KMS-11 (cell line): Measurements from ENCODE around the gene XRCC2.

Experiments
- H2AFZ ChIP-seq: fragments of 200-600 bp; sonication (generic); 2 replicates; pipeline ENCODE4 v1.6.1; 2016; ENCODE audit warnings: antibody characterized with exemption, mixed run types, low read depth
- H3K27ac ChIP-seq: fragments of 200-600 bp; sonication (generic); 2 replicates; pipeline ENCODE4 v1.6.1; 2016; ENCODE audit warnings: mild to moderate bottlenecking, mixed run types
- H3K27me3 ChIP-seq: fragments of 200-600 bp; sonication (generic); 2 replicates; pipeline ENCODE4 v1.6.1; 2017; ENCODE audit warnings: mild to moderate bottlenecking, low read depth, mixed run types, moderate library complexity; ENCODE audit not compliant: insufficient read depth
- H3K36me3 ChIP-seq: fragments of 200-600 bp; sonication (generic); 2 replicates; pipeline ENCODE4 v1.6.1; 2017; ENCODE audit warnings: mild to moderate bottlenecking, mixed run types; ENCODE audit not compliant: insufficient read depth
- H3K4me1 ChIP-seq: fragments of 200-600 bp; sonication (generic); 2 replicates; pipeline ENCODE4 v1.6.1; 2016; ENCODE audit warnings: mild to moderate bottlenecking, low read depth, mixed run types; ENCODE audit not compliant: poor library complexity, severe bottlenecking
- H3K4me2 ChIP-seq: fragments of 200-600 bp; sonication (generic); 2 replicates; pipeline ENCODE4 v1.7.0; 2016; ENCODE audit warnings: mild to moderate bottlenecking, mixed run types
- H3K4me3 ChIP-seq: fragments of 200-600 bp; sonication (generic); IDR thresholded peaks from 2 replicates; pipeline ENCODE4 v1.6.1; 2017; ENCODE audit warnings: low read depth, low read length, mixed read lengths; ENCODE audit not compliant: insufficient read depth
- H3K79me2 ChIP-seq: fragments of 200-600 bp; sonication (generic); 2 replicates; pipeline ENCODE4 v1.6.1; 2016; ENCODE audit warnings: low read depth, mixed run types; ENCODE audit not compliant: insufficient read depth
- H3K9ac ChIP-seq: fragments of 200-600 bp; sonication (generic); 2 replicates; pipeline ENCODE4 v1.6.1; 2016; ENCODE audit warnings: mild to moderate bottlenecking, mixed run types
- H4K20me1 ChIP-seq: fragments of 200-600 bp; sonication (generic); 2 replicates; pipeline ENCODE4 v1.6.1; 2016; ENCODE audit warnings: mild to moderate bottlenecking, mixed run types; ENCODE audit not compliant: insufficient read depth
- TF ChIP-seq, protein P1 (sequence below): fragments of 200-600 bp; sonication (generic); conservative IDR thresholded peaks from 2 replicates; pipeline ENCODE4 v1.6.1; 2017; ENCODE audit warnings: low read depth, mild to moderate bottlenecking, antibody characterized with exemption, low read length, moderate library complexity, mixed read lengths

The XRCC2 gene

DNA sequence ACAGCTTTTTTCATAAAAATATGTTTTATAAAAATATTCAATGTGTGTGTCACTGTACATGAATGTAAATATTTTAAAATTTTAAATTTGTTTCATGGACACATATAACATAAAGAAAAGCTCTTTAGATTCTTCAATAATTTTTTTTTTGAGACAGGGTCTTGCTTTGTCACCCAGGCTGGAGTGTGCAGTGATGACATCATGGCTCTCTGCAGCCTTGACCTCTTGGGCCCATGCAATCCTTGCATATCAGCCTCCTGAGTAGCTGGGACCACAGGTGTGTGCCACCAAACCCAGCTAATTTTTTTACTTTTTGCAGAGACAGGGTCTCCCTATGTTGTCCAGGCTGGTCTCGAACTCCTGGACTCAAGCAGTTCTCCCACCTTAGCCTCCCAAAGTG lies 9.9 kb downstream of the XRCC2 start:
- TF ChIP-seq, protein P1, sequence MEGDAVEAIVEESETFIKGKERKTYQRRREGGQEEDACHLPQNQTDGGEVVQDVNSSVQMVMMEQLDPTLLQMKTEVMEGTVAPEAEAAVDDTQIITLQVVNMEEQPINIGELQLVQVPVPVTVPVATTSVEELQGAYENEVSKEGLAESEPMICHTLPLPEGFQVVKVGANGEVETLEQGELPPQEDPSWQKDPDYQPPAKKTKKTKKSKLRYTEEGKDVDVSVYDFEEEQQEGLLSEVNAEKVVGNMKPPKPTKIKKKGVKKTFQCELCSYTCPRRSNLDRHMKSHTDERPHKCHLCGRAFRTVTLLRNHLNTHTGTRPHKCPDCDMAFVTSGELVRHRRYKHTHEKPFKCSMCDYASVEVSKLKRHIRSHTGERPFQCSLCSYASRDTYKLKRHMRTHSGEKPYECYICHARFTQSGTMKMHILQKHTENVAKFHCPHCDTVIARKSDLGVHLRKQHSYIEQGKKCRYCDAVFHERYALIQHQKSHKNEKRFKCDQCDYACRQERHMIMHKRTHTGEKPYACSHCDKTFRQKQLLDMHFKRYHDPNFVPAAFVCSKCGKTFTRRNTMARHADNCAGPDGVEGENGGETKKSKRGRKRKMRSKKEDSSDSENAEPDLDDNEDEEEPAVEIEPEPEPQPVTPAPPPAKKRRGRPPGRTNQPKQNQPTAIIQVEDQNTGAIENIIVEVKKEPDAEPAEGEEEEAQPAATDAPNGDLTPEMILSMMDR = no peak
- Histone ChIP-seq H3K27me3 (no peaks in the 10 kb centered on the region), H4K20me1 (no peaks in the 10 kb centered on the region), H3K4me3 (no peak overlapping the region), H3K4me2 (no peak overlapping the region), H3K36me3 (peaks cover under 1% of the 10 kb centered on the region), H3K79me2 (peaks cover 81% of the 10 kb centered on the region), H2AFZ (no peak overlapping the region), H3K9ac (no peak overlapping the region), H3K4me1 (peaks cover 51% of the 10 kb centered on the region), H3K27ac (no peak overlapping the region)

DNA sequence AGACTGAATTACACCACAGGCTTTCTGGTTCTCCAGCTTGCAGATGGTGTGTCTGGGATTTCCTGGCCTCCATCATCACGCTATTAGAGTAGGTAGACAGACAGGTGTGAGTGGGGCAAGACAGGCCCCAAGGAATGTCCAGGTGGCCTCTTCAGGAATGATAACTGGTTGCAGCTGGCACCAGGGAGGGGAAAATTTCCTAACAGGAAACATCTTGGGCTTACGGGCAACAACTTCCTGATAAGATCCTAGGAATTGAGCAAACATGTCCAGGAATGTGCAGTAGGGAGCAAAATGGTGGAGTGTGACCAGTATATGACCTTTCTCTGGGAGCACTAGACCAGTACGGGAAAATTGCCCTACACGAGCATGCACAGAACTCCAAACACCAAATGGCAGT lies 11.3 kb downstream of the XRCC2 start:
- no peak overlapping the region for H3K9ac ChIP-seq
- H4K20me1 ChIP-seq = no peaks in the 10 kb centered on the region
- no peak overlapping the region for H3K4me3 ChIP-seq
- peaks cover 38% of the 10 kb centered on the region for H3K4me1 ChIP-seq
- H2AFZ ChIP-seq = no peak overlapping the region
- TF ChIP-seq, protein P1 = no peak
- H3K79me2 ChIP-seq = peaks cover 77% of the 10 kb centered on the region
- no peaks in the 10 kb centered on the region for H3K27me3 ChIP-seq
- no peak overlapping the region for H3K27ac ChIP-seq
- H3K4me2 ChIP-seq = no peak overlapping the region
- H3K36me3 ChIP-seq = peaks cover 4% of the 10 kb centered on the region

DNA sequence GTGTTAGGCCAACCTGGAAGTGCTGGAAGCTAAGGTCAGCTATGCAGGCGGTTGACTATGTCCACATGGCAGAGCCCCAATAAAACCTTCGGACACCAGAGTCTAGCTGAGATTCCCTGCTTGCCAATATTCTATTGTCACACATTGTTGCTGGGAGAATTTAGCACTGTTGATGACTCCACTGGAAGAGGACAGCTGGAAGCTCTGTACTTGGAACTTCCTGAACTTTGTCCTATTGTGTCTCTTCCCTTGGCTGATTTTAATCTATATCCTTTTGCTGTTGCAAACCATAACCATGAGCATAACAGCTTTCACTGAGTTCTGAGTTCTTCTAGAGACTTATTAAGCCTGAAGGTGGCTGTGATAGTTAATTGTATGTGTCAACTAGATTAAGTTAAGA lies 12.0 kb downstream of the XRCC2 start:
- peaks cover 77% of the 10 kb centered on the region for H3K79me2 ChIP-seq
- TF ChIP-seq, protein P1 = no peak
- no peak overlapping the region for H3K27ac ChIP-seq
- no peak overlapping the region for H3K4me2 ChIP-seq
- no peaks in the 10 kb centered on the region for H4K20me1 ChIP-seq
- no peak overlapping the region for H2AFZ ChIP-seq
- no peak overlapping the region for H3K9ac ChIP-seq
- H3K36me3 ChIP-seq = peaks cover 4% of the 10 kb centered on the region
- H3K4me1 ChIP-seq = peaks cover 31% of the 10 kb centered on the region
- no peak overlapping the region for H3K4me3 ChIP-seq
- no peaks in the 10 kb centered on the region for H3K27me3 ChIP-seq

DNA sequence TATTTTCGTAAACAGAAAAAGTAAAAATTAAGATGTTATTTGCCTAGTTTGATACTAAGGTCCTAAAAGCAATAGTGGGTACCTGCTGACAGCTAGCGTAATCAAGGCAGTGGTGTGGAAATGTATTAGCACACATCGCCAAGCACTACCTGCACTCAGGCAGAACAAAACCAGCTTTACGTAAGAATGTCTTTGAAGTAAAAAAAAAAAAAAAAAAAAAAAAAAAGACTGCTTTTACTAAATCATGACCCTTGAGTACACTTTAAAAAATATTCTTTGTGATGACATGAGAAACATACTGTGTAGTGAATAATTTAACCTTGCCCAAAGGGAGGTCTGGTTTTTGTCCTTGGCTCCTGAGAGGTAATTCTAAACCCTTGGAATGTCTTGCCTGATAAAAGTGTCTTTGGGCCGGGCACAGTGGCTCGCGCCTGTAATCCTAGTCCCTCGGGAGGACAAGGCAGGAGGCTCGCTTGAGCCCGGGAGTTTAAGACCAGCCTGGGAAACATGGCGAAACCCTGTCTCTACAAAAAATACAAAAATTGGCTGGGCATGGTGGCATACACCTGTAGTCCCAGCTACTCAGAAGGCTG lies 12.7 kb downstream of the XRCC2 start:
- no peak overlapping the region for H3K4me3 ChIP-seq
- H4K20me1 ChIP-seq = no peaks in the 10 kb centered on the region
- H3K4me2 ChIP-seq = no peak overlapping the region
- H3K9ac ChIP-seq = no peak overlapping the region
- peaks cover 24% of the 10 kb centered on the region for H3K4me1 ChIP-seq
- no peak overlapping the region for H2AFZ ChIP-seq
- no peak overlapping the region for H3K27ac ChIP-seq
- peaks cover 78% of the 10 kb centered on the region for H3K79me2 ChIP-seq
- H3K36me3 ChIP-seq = peaks cover 4% of the 10 kb centered on the region
- TF ChIP-seq, protein P1 = no peak
- H3K27me3 ChIP-seq = no peaks in the 10 kb centered on the region
